Spleen (tissue), 11 donors: Measurements from ENCODE around the gene EPHA2. TPM values are rescaled to one million over a fixed set of nuclear protein-coding genes. Genes with fewer than 3 reads are reported as not detected.
A peak's percentile ranks its signal among the peaks of the same experiment; 100 is the strongest.

ENCODE experiments used
- DNase-seq: peaks from one replicate; pipeline ENCODE4 v3.0.0-alpha.2; 2020
- H3K27ac ChIP-seq, 8 donors: fragments of 200-600 bp; sonication (generic) in 7 of 8; 1 replicate in 4 of 8; 2 replicates in 4 of 8; pipeline versions ENCODE4 v1.5.0 to v1.8.0; 2016 to 2021; ENCODE audit warnings: inconsistent platforms in 4 of 8, mild to moderate bottlenecking in 4 of 8, moderate library complexity in 1 of 8
- H3K27me3 ChIP-seq, 7 donors: fragments of 200-600 bp; sonication (generic) in 6 of 7; replicated peaks in 1 of 7; 1 replicate in 4 of 7; 2 replicates in 3 of 7; pipeline versions ENCODE4 v1.5.0 to v1.8.0; 2016 to 2021; ENCODE audit warnings: inconsistent platforms in 3 of 7, mild to moderate bottlenecking in 1 of 7
- H3K36me3 ChIP-seq, 6 donors: fragments of 200-600 bp; sonication (generic) in 5 of 6; 1 replicate in 4 of 6; 2 replicates in 2 of 6; pipeline versions ENCODE4 v1.5.0 to v1.8.0; 2016 to 2021; ENCODE audit warnings: inconsistent platforms in 2 of 6
- H3K4me1 ChIP-seq, 6 donors: fragments of 200-600 bp; sonication (generic) in 5 of 6; 1 replicate in 3 of 6; 2 replicates in 3 of 6; pipeline versions ENCODE4 v1.5.0 to v1.8.0; 2016 to 2021; ENCODE audit warnings: inconsistent platforms in 3 of 6
- H3K4me3 ChIP-seq, 8 donors: fragments of 200-600 bp; sonication (generic) in 7 of 8; 1 replicate in 4 of 8; 2 replicates in 4 of 8; pipeline versions ENCODE4 v1.5.0 to v1.8.0; 2016 to 2021; ENCODE audit warnings: inconsistent platforms in 4 of 8, mild to moderate bottlenecking in 4 of 8, moderate library complexity in 2 of 8
- H3K9me3 ChIP-seq, 8 donors: fragments of 200-600 bp; sonication (generic) in 7 of 8; 1 replicate in 4 of 8; 2 replicates in 4 of 8; pipeline versions ENCODE4 v1.5.0 to v1.8.0; 2016 to 2021; ENCODE audit warnings: inconsistent platforms in 4 of 8
- CTCF ChIP-seq, 11 experiments: fragments of 200-600 bp in 7 of 11; fragments of 450-650 bp in 4 of 11; sonication (generic) in 4 of 11; IDR thresholded peaks in 8 of 11; conservative IDR thresholded peaks in 3 of 11; 1 replicate in 7 of 11; 2 replicates in 4 of 11; pipeline versions ENCODE4 v1.4.0 to v1.8.0; 2016 to 2021; ENCODE audit warnings: antibody characterized with exemption in 11 of 11, inconsistent platforms in 4 of 11, mild to moderate bottlenecking in 1 of 11
- POLR2A ChIP-seq, 3 donors: fragments of 450-650 bp; IDR thresholded peaks; one replicate each; pipeline ENCODE4 v1.5.1; 2017; ENCODE audit warnings: antibody characterized with exemption in 3 of 3, mild to moderate bottlenecking in 1 of 3
- POLR2AphosphoS5 ChIP-seq, 3 donors: sonication (generic); formaldehyde crosslinking; IDR thresholded peaks; one replicate each; pipeline ENCODE4 v1.5.1; 2017; ENCODE audit warnings: antibody characterized with exemption in 3 of 3
- WGBS, 5 donors: extraction: QIAGEN DNeasy Blood & Tissue Kit in 3 of 5; methylation state at CpG; one replicate each; pipeline versions ENCODE4 v1.1.5 to v1.1.7; 2013 to 2018; 5-methylcytosine and 5-hydroxymethylcytosine counted together
- intact Hi-C: fragments of 100-400 bp; cut with DNase I; formaldehyde crosslinking; loops from one replicate; pipeline ENCODE4 v1.15.0; 2023; ENCODE audit warnings: low total_unique reads
- polyA plus RNA-seq, 3 donors: library from polyadenylated mRNA; stranded (reverse); fragments of 200-250 nt; gene quantifications; one replicate each; pipeline ENCODE4 v1.2.1, GENCODE V29; 2013
- total RNA-seq, 7 donors: library from RNA; depleted of rRNA in 3 of 7; stranded (reverse); fragments of >200 nt in 3 of 7; fragmentation: NEBNext Ultra II Directional in 4 of 7; extraction: Animal tissue kit (Norgen Biotek cat#: 25700) in 4 of 7; gene quantifications; one replicate each; pipeline versions ENCODE4 v1.1.0 to v1.2.1, GENCODE V29; 2016 to 2021
- donor health status: healthy with polysubstance abuse.
- donor health status: DM: no; HTN: no; CAD: no; lungs with moderate emphysema.
- donor health status: DM: no; HTN: no; CAD: no.
- donor health status: Bipolar disorder and iron deficiency.
- donor health status: healthy.
- donor health status: DM: no; HTN: no; CAD: no.
- donor health status: DM: yes; HTN: yes; CAD: no.

The EPHA2 gene
- total and polyA plus RNA-seq, 10 donors: 2.0 to 35.7 (median 14.8) TPM

DNA sequence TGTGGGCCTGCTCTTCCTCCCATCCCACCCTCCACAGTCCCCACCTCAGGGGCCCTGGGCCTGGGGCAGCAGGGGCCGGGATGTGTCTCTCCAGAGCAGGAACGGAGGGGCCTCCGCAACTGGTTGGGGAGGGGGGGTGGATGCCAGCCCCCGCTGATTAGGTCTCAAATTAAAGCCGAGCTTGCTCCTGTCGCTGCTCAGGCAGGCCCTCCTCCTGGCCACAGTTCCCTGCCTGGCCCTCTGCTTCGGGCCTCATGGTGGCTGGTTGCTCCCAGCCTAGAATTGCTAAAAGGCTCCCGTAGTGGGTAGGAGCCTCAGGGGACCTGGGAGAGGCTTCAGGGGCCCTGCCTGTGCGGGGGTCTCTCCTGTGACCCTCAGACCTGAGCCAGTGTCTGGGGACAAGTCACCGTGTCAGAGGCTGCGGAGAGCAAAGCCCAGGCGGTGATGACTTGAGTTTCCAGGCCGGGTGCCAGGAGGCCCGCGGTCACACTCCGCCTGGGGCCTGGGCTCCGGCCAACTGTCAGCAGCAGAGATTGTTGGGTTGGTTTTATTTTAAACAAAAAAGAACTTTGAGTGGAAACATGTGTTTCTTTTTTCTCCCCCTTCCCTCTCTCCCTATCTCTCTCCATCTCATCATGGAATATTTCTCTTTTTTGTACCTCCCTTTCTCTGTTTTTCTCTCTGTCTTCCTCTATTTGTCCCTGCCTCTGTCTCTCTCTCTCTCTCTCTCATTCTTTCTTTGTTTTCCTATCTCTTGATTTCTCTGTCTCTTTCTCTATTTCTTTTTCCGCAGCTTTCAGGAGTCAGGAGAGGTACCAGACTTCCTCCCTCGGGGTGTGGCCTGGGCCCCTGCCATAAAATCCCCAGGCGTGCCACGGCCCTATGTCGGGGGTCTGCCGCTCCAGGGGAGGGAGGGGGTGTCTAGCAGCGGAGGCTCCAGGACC, 20.0 kb upstream of the EPHA2 start:
- Histone ChIP-seq H3K4me1 (peaks cover 11 to 47% (median 32%) of the 10 kb centered on the region in 6 donors), H3K27me3 (peaks cover 0 to 26% (median 0%) of the 10 kb centered on the region in 7 donors), H3K4me3 (no peak overlapping the region), H3K27ac (peak overlapping the region in 7 of 8 donors; percentile 51 to 82 (median 72)), H3K36me3 (no peaks in the 10 kb centered on the region), H3K9me3 (no peaks in the 10 kb centered on the region)
- DNase-seq: no peak
- no peak for TF ChIP-seq CTCF (IDR thresholded peaks at IDR 0.05 in 8 of 11, conservative IDR thresholded peaks at IDR 0.05 in 3 of 11)
- TF ChIP-seq POLR2AphosphoS5 (IDR thresholded peaks at IDR 0.05): peak in 2 of 3 donors; percentile 61 to 71
- TF ChIP-seq POLR2A (IDR thresholded peaks at IDR 0.05): no peak
- intact Hi-C loops: no loop called here
- 22 to 45% (median 30%) methylated on average over 15 to 24 of the region's 24 CpGs for WGBS, 5 donors

DNA sequence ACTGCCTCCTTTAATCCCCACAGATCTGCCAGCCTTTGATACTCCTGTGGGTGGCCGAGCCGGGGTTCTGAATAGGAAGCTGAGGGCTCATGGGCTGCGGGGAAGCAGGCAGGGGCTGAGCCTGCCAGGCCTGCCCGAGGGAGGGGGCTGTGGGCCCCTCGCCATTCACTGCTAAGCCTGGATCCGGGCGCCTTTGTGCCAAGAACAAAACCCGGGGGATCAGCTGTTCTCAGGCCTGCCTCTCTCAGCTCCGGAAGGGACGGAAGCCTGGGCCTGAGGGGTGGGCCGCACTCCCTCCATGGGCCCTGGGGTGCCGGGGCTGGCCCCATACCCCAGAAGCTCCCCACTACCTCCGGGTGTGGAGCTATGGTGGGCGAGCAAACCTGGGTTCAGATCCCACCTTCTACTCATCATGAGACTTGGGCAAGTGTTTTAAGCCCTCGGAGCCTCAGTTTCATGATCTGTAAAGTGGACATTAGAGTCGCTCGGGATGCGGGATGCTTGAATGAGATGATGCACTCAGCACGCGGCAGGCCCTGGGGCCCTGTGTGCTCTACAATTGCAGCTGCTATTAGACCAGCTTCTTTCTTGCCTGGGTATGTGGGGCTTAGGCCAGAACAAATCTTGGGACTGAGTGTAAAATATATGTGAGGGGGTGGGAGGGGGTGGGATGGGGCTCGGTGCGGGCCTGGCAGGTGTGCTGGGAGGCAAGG, 19.2 kb upstream of the EPHA2 start:
- no peaks in the 10 kb centered on the region for H3K36me3 ChIP-seq
- no peak overlapping the region for H3K4me3 ChIP-seq
- peak overlapping the region; percentile 13 to 82 (median 71) for H3K27ac ChIP-seq
- H3K9me3 ChIP-seq: no peaks in the 10 kb centered on the region
- no peak for TF ChIP-seq CTCF (IDR thresholded peaks at IDR 0.05 in 8 of 11, conservative IDR thresholded peaks at IDR 0.05 in 3 of 11)
- no peak for TF ChIP-seq POLR2A (IDR thresholded peaks at IDR 0.05)
- TF ChIP-seq POLR2AphosphoS5 (IDR thresholded peaks at IDR 0.05): no peak
- WGBS, 5 donors: 72 to 84% (median 79%) methylated on average over 20 to 22 of the region's 22 CpGs
- peaks cover 11 to 46% (median 32%) of the 10 kb centered on the region in 6 donors for H3K4me1 ChIP-seq
- intact Hi-C loops: no loop called here
- DNase-seq: no peak
- H3K27me3 ChIP-seq: peaks cover 0 to 32% (median 0%) of the 10 kb centered on the region in 7 donors

- TF ChIP-seq POLR2AphosphoS5 (IDR thresholded peaks at IDR 0.05) (no peak), CTCF (IDR thresholded peaks at IDR 0.05 in 8 of 11, conservative IDR thresholded peaks at IDR 0.05 in 3 of 11) (no peak), POLR2A (IDR thresholded peaks at IDR 0.05) (no peak)
- Histone ChIP-seq H3K4me1 (peaks cover 11 to 47% (median 33%) of the 10 kb centered on the region in 6 donors), H3K36me3 (no peaks in the 10 kb centered on the region), H3K27ac (peak overlapping the region in 4 of 8 donors; percentile 69 to 77 (median 73)), H3K9me3 (no peaks in the 10 kb centered on the region), H3K27me3 (peaks cover 0 to 39% (median 0%) of the 10 kb centered on the region in 7 donors), H3K4me3 (no peak overlapping the region)
- 72 to 88% (median 82%) methylated on average over 8 to 9 of the region's 9 CpGs for WGBS, 5 donors
- no peak for DNase-seq
- intact Hi-C loops: no loop called here
Measured at GRCh38 chr1:16174261-16174868, 18.5 kb upstream of the EPHA2 start.
